DMS153 treated with DMSO at 0.1 percent for 48 hours (cell line): ENCODE measurements around the gene FOXJ1.

Source experiments
- DNase-seq: peaks from one replicate; lab custom pipeline; 2025; ENCODE audit not compliant: unreplicated experiment; lab: John Stamatoyannopoulos, UW

FOXJ1 gene

GRCh38 chr17:76092526-76093413 lies 48.3 kb downstream of the FOXJ1 start:
- DNase-seq: no peak

GRCh38 chr17:76091526-76092286 lies 49.3 kb downstream of the FOXJ1 start:
- DNase-seq: no peak

GRCh38 chr17:76090517-76091129 lies 50.4 kb downstream of the FOXJ1 start:
- no peak for DNase-seq

DNA sequence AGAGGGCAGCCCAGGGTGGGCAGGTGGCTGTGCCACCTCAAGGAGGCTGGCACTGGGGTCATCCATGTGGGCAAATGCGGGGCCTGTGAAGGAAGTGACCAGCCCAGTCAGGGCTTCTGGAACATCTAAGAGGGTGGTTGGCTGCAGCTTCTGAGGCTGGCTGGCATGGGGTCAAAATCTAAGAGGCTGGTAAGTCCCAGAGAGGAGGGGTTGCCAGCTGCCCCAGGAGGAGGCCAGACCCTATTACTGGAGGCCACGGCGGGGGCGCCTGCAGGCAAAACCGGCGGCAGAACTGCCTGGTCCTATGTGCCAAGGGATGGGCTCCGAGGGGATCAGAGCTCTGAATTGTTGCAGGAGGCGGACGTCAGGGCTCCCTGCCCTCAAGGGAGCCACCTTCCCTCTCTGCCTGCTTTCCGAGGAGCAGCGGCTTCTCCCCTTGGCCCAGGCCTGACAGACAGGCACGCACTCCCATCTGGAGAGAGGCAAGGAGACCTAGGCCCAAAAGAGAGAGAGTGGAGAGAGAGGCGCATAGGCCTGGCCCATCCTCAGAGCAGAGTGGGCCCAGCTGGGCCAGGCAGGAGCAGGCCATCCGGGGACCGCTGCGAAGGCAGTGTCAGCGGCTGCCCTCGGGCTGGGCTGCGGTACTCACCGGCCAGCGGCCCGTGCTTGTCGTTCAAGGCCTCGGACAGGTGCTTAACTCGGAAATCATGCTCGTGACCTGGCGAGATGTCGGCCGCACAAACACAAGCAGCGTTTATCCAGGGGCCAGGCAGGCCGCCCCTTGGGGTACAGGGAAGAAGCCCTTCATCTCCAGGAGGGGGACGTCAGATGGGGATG lies 51.1 kb downstream of the FOXJ1 start:
- DNase-seq: no peak

- DNase-seq: no peak
These were observed 52.0 kb downstream of the FOXJ1 start for GRCh38 chr17:76088868-76089576.

GRCh38 chr17:76088041-76088867 lies 52.8 kb downstream of the FOXJ1 start:
- DNase-seq: no peak

DNA sequence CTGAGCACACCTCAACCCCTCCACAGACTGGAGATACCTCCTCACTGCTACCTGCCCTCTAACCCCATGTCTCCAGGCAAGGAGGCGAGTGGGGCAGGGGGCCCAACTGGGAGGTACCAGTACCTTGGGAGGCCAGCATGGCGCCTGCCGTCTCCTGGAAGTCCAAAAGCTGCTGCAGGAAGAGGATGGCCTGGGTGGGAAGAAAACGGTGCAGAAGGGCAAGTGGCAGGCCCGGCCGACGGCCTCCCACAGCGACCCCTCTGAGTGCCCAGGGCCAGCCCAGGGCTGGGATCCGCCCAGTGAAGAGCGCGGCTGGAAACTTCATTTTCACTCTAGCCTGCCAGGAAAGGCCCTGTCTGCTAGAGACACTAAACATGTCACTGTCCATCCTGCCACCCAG lies 53.5 kb downstream of the FOXJ1 start:
- no peak for DNase-seq

DNA sequence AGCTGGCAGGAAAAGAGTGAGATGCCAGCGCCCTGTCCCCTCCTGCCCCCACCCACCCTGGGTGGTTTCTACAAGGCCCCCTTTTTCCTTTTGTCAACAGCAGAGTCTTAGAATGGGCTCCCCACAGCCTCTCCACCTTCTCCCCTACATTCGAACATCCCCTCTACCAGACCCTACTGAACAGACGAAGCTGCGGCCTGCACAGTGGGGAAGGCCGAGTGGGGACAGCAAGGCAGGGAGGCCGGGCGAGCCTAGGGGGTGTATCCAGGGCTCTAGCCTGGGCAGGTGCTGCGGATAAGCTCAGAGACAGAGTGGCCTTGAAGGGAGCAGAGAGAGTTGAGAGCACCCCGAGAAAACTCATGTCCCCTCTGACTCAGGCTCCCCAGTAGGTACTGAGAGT lies 54.7 kb downstream of the FOXJ1 start:
- DNase-seq: no peak
